Hepatocyte (in vitro differentiated cells): ENCODE data around the gene BLM. TPM values are rescaled to one million over a fixed set of nuclear protein-coding genes. Genes with fewer than 3 reads are reported as not detected.

ENCODE experiments used
- DNase-seq: peaks from one replicate; pipeline ENCODE4 v3.0.0-alpha.2; 2016; ENCODE audit warnings: low spot score
- H2AFZ ChIP-seq: fragments of 200-600 bp; sonication (generic); 2 replicates; pipeline ENCODE4 v1.6.0; 2016; ENCODE audit warnings: antibody characterized with exemption, mild to moderate bottlenecking
- H3K27ac ChIP-seq: fragments of 200-600 bp; sonication (generic); 2 replicates; pipeline ENCODE4 v1.5.1; 2016; ENCODE audit warnings: mild to moderate bottlenecking
- H3K27me3 ChIP-seq: fragments of 200-600 bp; sonication (generic); 2 replicates; pipeline ENCODE4 v1.6.1; 2016
- H3K36me3 ChIP-seq: fragments of 200-600 bp; sonication (generic); replicated peaks from 2 replicates; pipeline ENCODE4 v1.5.1; 2016; ENCODE audit warnings: low read depth; ENCODE audit not compliant: insufficient read depth
- H3K4me1 ChIP-seq: fragments of 200-600 bp; sonication (generic); 2 replicates; pipeline ENCODE4 v1.5.1; 2016; ENCODE audit warnings: mild to moderate bottlenecking, moderate library complexity; ENCODE audit not compliant: insufficient read depth
- H3K4me2 ChIP-seq: fragments of 200-600 bp; sonication (generic); 2 replicates; pipeline ENCODE4 v1.6.0; 2016
- H3K4me3 ChIP-seq: fragments of 200-600 bp; sonication (generic); 2 replicates; pipeline ENCODE4 v1.5.1; 2016; ENCODE audit warnings: mild to moderate bottlenecking
- H3K79me2 ChIP-seq: fragments of 200-600 bp; sonication (generic); 2 replicates; pipeline ENCODE4 v1.6.0; 2017; ENCODE audit warnings: mild to moderate bottlenecking
- H3K9me2 ChIP-seq: fragments of 200-600 bp; sonication (generic); replicated peaks from 2 replicates; pipeline ENCODE4 v1.6.0; 2017; ENCODE audit warnings: mild to moderate bottlenecking; ENCODE audit not compliant: insufficient read depth
- H3K9me3 ChIP-seq: fragments of 200-600 bp; sonication (generic); 2 replicates; pipeline ENCODE4 v1.5.1; 2016; ENCODE audit warnings: low read depth, mild to moderate bottlenecking
- H4K20me1 ChIP-seq: fragments of 200-600 bp; sonication (generic); 2 replicates; pipeline ENCODE4 v1.6.0; 2016; ENCODE audit warnings: mild to moderate bottlenecking; ENCODE audit not compliant: insufficient read depth, poor library complexity, severe bottlenecking
- CTCF ChIP-seq: fragments of 200-600 bp; sonication (generic); IDR thresholded peaks from 2 replicates; pipeline ENCODE4 v1.5.1; 2016; ENCODE audit warnings: antibody characterized with exemption, mild to moderate bottlenecking; ENCODE audit not compliant: poor library complexity
- EZH2 ChIP-seq: fragments of 200-600 bp; sonication (generic); IDR thresholded peaks from 2 replicates; pipeline ENCODE4 v1.6.1; 2016; ENCODE audit warnings: antibody characterized with exemption, mild to moderate bottlenecking, borderline replicate concordance
- EZH2phosphoT487 ChIP-seq: fragments of 200-600 bp; sonication (generic); IDR thresholded peaks from one replicate; pipeline ENCODE4 v1.6.1; 2018; ENCODE audit warnings: antibody characterized with exemption, mild to moderate bottlenecking, low read depth, moderate library complexity; ENCODE audit not compliant: unreplicated experiment, severe bottlenecking
- WGBS: methylation state at CpG from one replicate; pipeline ENCODE4 v1.1.6; 2016; ENCODE audit warnings: low lambda C conversion rate; ENCODE audit errors: missing lambda C conversion rate; 5-methylcytosine and 5-hydroxymethylcytosine counted together
- polyA plus RNA-seq: library from polyadenylated mRNA; unstranded; fragments of >200 nt; fragmentation: Nextera tagmentation; extraction: Ambion mirVana; gene quantifications from 2 replicates; pipeline ENCODE4 v1.2.1, GENCODE V29; 2016
- total RNA-seq: library from RNA; depleted of rRNA; stranded (reverse); fragments of >200 nt; gene quantifications from 2 replicates; pipeline ENCODE4 v1.2.3, GENCODE V29; 2014

BLM gene
- total and polyA plus RNA-seq, 2 experiments from 2014 or later: 1.7 to 3.5 TPM

- Histone ChIP-seq H4K20me1 (no peaks in the 10 kb centered on the region), H3K4me3 (no peak overlapping the region), H3K4me2 (no peak overlapping the region), H3K9me2 (no peaks in the 10 kb centered on the region), H3K79me2 (no peaks in the 10 kb centered on the region), H3K4me1 (peaks cover 8% of the 10 kb centered on the region), H3K27ac (peak overlapping the region; percentile 37), H3K36me3 (no peaks in the 10 kb centered on the region), H3K9me3 (no peaks in the 10 kb centered on the region), H3K27me3 (no peaks in the 10 kb centered on the region), H2AFZ (no peak overlapping the region)
- DNase-seq: no peak
- 68% methylated on average over 2 of the region's 2 CpGs for WGBS
- TF ChIP-seq EZH2 (no peak), EZH2phosphoT487 (no peak), CTCF (no peak)
Measured at GRCh38 chr15:90813796-90814190, 96.6 kb downstream of the BLM start.

GRCh38 chr15:90814191-90814821 lies 97.2 kb downstream of the BLM start:
- H3K36me3 ChIP-seq: no peaks in the 10 kb centered on the region
- DNase-seq: peak; percentile 9
- WGBS: 59% methylated on average over 13 of the region's 13 CpGs
- no peaks in the 10 kb centered on the region for H3K9me2 ChIP-seq
- no peak overlapping the region for H3K4me2 ChIP-seq
- no peaks in the 10 kb centered on the region for H4K20me1 ChIP-seq
- peak overlapping the region; percentile 37 for H3K27ac ChIP-seq
- H3K4me3 ChIP-seq: no peak overlapping the region
- no peak overlapping the region for H2AFZ ChIP-seq
- no peaks in the 10 kb centered on the region for H3K9me3 ChIP-seq
- no peaks in the 10 kb centered on the region for H3K79me2 ChIP-seq
- TF ChIP-seq EZH2: no peak
- TF ChIP-seq CTCF: no peak
- TF ChIP-seq EZH2phosphoT487: no peak
- H3K27me3 ChIP-seq: no peaks in the 10 kb centered on the region
- peaks cover 8% of the 10 kb centered on the region for H3K4me1 ChIP-seq

GRCh38 chr15:90816401-90817116 lies 99.4 kb downstream of the BLM start:
- Histone ChIP-seq H3K4me3 (no peak overlapping the region), H3K27ac (no peak overlapping the region), H3K4me2 (no peak overlapping the region), H2AFZ (no peak overlapping the region), H3K4me1 (peaks cover 8% of the 10 kb centered on the region), H3K9me3 (no peaks in the 10 kb centered on the region), H3K27me3 (no peaks in the 10 kb centered on the region), H3K79me2 (no peaks in the 10 kb centered on the region), H3K9me2 (no peaks in the 10 kb centered on the region), H3K36me3 (no peaks in the 10 kb centered on the region), H4K20me1 (no peaks in the 10 kb centered on the region)
- WGBS: 89% methylated on average over 15 of the region's 15 CpGs
- no peak for TF ChIP-seq CTCF
- no peak for TF ChIP-seq EZH2phosphoT487
- TF ChIP-seq EZH2: no peak
- DNase-seq: no peak
